ENCODE measurements around the gene TCF7L2.

Gene TCF7L2

GRCh38 chr10:113019692-113020474 lies 69.8 kb downstream of the TCF7L2 start:
- H3K27me3 ChIP-seq (ENCODE audit: insufficient read depth, low read depth, severe bottlenecking), result no peaks in the 10 kb centered on the region
- no peak for DNase-seq
- H3K9me3 ChIP-seq (ENCODE audit: severe bottlenecking), result no peaks in the 10 kb centered on the region
- no peak overlapping the region for H3K27ac ChIP-seq
- no peak overlapping the region for H3K4me3 ChIP-seq (ENCODE audit: low read depth, low read length)
- H3K36me3 ChIP-seq, result no peaks in the 10 kb centered on the region
- TF ChIP-seq, protein P1, sequence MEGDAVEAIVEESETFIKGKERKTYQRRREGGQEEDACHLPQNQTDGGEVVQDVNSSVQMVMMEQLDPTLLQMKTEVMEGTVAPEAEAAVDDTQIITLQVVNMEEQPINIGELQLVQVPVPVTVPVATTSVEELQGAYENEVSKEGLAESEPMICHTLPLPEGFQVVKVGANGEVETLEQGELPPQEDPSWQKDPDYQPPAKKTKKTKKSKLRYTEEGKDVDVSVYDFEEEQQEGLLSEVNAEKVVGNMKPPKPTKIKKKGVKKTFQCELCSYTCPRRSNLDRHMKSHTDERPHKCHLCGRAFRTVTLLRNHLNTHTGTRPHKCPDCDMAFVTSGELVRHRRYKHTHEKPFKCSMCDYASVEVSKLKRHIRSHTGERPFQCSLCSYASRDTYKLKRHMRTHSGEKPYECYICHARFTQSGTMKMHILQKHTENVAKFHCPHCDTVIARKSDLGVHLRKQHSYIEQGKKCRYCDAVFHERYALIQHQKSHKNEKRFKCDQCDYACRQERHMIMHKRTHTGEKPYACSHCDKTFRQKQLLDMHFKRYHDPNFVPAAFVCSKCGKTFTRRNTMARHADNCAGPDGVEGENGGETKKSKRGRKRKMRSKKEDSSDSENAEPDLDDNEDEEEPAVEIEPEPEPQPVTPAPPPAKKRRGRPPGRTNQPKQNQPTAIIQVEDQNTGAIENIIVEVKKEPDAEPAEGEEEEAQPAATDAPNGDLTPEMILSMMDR (IDR thresholded peaks at IDR 0.05; ENCODE audit: low read depth, low read length), result no peak

GRCh38 chr10:113020475-113020753 lies 70.4 kb downstream of the TCF7L2 start:
- Histone ChIP-seq H3K36me3 (no peaks in the 10 kb centered on the region), H3K27me3 (ENCODE audit: insufficient read depth, low read depth, severe bottlenecking) (no peaks in the 10 kb centered on the region), H3K4me3 (ENCODE audit: low read depth, low read length) (no peak overlapping the region), H3K9me3 (ENCODE audit: severe bottlenecking) (no peaks in the 10 kb centered on the region), H3K27ac (no peak overlapping the region)
- TF ChIP-seq, protein P1 (IDR thresholded peaks at IDR 0.05; ENCODE audit: low read depth, low read length), result no peak
- DNase-seq, result no peak

DNA sequence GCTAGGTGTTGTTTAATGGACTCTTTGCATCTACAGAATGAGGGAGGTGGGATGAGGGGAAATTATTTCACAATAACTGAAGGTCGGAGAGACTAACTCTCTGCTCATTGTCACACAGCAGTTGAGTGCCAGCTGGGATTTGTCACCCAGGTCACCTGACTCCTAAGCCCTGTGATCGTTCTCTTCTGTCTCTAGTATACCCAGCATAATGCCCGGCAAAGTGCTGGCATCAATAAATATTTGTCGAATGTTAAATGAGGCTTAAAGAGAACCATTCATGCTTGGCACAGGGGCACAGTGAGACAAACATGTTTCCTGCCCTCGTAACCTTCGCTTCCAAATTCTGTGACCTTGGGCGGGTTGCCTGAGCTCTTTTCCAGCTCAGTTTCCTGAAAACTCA lies 70.8 kb downstream of the TCF7L2 start:
- Histone ChIP-seq H3K27ac (no peak overlapping the region), H3K27me3 (ENCODE audit: insufficient read depth, low read depth, severe bottlenecking) (no peaks in the 10 kb centered on the region), H3K9me3 (ENCODE audit: severe bottlenecking) (no peaks in the 10 kb centered on the region), H3K4me3 (ENCODE audit: low read depth, low read length) (no peak overlapping the region), H3K36me3 (no peaks in the 10 kb centered on the region)
- DNase-seq, result no peak
- TF ChIP-seq, protein P1 (IDR thresholded peaks at IDR 0.05; ENCODE audit: low read depth, low read length), result no peak

- Histone ChIP-seq H3K4me3 (ENCODE audit: low read depth, low read length) (no peak overlapping the region), H3K9me3 (ENCODE audit: severe bottlenecking) (no peaks in the 10 kb centered on the region), H3K36me3 (no peaks in the 10 kb centered on the region), H3K27me3 (ENCODE audit: insufficient read depth, low read depth, severe bottlenecking) (no peaks in the 10 kb centered on the region), H3K27ac (no peak overlapping the region)
- DNase-seq, result no peak
- TF ChIP-seq, protein P1 (IDR thresholded peaks at IDR 0.05; ENCODE audit: low read depth, low read length), result no peak
Observed at GRCh38 chr10:113021268-113022040, 71.4 kb downstream of the TCF7L2 start.

GRCh38 chr10:113022265-113022664 lies 72.2 kb downstream of the TCF7L2 start:
- Histone ChIP-seq H3K9me3 (ENCODE audit: severe bottlenecking) (no peaks in the 10 kb centered on the region), H3K36me3 (no peaks in the 10 kb centered on the region), H3K27ac (no peak overlapping the region), H3K4me3 (ENCODE audit: low read depth, low read length) (no peak overlapping the region), H3K27me3 (ENCODE audit: insufficient read depth, low read depth, severe bottlenecking) (no peaks in the 10 kb centered on the region)
- DNase-seq, result no peak
- TF ChIP-seq, protein P1 (IDR thresholded peaks at IDR 0.05; ENCODE audit: low read depth, low read length), result no peak

Data from WERI-Rb-1 (cell line).